Limb (tissue), 2 donors: Measurements from ENCODE around the gene THRAP3.

Experiments
- DNase-seq, 2 donors: peaks; one replicate each; pipeline ENCODE4 v3.0.0-alpha.2; 2016; ENCODE audit errors: extremely low spot score in 2 of 2

THRAP3 gene

DNA sequence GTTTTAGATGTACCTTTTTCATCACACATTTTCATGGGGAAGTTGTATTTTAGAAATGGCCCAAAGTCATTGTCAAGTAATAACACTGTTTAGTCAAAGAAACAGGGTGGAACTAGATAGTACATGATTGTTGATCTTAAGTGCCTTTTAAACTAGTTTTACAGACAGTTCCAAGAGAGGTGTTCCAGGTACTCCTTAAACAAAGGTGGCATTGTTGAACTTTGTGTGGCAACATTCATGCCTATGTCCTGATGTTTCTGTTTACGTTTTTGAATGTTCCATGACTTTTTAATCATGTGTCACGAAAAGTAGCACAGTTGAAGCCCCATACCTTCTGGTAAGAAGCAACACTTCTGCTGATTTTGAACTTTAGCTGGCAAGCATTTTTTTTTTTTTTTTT lies 72.8 kb downstream of the THRAP3 start:
- no peak for DNase-seq

DNA sequence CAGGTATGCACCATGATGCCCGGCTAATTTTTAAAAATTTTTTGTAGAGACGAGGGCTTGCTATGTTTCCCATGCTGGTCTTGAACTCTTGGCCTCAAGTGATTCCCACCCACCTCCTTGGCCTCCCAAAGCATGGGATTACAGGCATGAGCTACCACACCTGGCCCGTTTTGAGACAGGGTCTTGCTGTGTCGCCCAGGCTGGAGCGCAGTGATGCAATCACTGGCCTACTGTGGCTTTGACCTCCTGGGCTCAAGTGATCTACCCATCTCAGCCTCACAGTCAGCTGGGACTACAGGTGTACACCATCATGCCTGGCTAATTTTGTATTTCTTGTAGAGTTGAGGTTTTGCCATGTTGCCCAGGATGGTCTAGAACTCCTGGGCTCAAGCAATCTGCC lies 74.4 kb downstream of the THRAP3 start:
- DNase-seq = no peak

DNA sequence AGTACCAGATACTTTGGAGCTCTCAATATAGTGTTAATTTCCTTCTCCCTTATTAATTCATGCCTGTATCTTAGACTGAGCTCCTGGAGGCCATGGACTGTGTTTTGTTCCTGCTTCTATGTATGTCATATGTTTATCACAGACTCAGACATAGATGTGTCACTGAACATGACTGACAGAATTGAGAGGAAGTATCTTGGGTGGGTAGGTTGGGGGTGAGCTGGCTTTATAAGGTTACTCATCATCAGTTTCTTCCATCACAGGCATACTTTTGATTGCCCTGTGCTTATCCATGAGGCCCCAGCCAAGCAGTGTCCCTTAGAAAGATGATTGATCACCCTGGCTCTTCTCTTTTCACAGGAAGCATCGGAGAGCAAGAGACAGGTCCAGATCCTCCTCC lies 76.3 kb downstream of the THRAP3 start:
- no peak for DNase-seq

DNA sequence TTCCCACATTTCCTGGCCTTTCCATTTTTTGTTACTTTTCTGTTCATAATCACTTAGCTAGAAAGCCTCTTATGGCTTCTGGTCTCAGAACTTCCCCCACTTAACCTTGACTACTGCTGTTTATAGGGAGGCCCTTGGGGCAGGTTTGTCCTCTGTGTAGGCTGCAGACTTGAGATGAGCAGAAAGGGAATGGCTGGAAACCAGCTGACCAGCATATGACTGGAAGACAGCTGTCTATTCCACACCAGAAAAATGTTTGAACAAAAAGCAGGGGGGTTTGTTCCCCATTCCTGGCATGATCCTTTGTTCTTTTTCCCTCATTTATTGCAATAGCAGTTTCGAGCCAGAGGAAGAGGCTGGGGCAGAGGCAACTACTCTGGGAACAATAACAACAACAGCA lies 77.0 kb downstream of the THRAP3 start:
- no peak for DNase-seq

DNA sequence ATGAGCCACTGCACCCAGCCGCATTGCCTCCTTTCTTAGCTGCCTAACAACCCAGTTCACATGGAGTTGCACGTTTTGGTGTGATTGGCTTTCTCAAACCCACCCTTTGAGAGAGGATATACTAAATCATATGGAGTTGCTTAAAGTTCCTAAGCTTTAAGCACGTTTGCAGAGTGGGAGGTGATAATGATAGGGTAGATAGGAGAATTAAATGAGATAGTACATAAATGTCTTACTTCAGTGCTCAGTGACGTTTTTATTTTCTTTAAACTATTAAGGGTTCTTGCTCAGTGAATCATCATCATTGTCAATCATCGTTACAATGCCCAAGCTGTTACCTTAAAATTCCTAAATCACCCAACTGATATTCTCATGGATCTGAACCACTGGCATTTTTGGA lies 79.0 kb downstream of the THRAP3 start:
- no peak for DNase-seq

DNA sequence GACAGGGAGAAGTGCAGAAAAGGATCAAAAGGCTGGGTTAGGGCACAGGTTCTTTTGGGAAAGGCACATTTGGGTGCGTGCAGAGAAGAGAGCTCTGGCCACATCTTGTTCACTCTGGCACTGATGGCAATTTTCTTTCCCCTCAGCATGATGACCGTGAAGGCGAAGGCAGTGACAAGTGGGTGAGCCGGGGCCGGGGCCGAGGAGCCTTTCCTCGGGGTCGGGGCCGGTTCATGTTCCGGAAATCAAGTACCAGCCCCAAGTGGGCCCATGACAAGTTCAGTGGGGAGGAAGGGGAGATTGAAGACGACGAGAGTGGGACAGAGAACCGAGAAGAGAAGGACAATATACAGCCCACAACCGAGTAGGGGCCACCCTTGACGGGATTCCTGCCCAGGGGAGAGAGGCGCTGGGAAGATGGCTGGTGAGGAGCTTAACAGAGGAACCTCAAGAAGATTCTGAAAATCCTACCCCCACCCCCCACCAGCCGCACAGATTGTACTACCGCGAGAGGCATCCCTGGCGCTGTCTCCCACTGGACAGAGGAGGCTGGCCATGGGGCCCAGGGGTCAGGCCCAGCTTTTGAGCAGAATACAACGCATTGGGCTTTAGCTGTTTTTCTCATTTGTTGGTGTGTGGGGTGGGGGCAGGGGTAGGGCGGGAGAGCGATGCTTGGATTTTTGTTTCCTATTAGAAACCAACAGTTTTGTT lies 79.6 kb downstream of the THRAP3 start:
- DNase-seq = no peak

DNA sequence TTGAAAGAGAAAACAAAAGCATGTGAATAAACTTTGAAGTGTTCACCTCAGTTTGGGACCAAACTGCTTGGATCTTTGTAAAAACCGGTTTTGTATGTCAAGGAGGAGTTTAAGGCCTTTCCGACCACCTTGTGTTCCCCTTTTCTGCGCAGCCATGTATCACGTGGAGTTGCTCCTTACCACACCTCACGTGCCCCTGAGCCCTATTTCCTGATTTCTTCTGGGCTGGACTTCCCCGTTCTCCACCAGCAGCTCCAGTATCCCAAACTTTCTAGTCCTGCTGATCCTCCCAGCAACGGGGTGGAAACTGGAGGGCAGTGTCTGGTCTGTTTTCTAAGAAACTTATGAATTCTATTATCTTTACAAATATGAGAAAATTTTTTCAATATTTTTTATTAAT lies 80.3 kb downstream of the THRAP3 start:
- no peak for DNase-seq

DNA sequence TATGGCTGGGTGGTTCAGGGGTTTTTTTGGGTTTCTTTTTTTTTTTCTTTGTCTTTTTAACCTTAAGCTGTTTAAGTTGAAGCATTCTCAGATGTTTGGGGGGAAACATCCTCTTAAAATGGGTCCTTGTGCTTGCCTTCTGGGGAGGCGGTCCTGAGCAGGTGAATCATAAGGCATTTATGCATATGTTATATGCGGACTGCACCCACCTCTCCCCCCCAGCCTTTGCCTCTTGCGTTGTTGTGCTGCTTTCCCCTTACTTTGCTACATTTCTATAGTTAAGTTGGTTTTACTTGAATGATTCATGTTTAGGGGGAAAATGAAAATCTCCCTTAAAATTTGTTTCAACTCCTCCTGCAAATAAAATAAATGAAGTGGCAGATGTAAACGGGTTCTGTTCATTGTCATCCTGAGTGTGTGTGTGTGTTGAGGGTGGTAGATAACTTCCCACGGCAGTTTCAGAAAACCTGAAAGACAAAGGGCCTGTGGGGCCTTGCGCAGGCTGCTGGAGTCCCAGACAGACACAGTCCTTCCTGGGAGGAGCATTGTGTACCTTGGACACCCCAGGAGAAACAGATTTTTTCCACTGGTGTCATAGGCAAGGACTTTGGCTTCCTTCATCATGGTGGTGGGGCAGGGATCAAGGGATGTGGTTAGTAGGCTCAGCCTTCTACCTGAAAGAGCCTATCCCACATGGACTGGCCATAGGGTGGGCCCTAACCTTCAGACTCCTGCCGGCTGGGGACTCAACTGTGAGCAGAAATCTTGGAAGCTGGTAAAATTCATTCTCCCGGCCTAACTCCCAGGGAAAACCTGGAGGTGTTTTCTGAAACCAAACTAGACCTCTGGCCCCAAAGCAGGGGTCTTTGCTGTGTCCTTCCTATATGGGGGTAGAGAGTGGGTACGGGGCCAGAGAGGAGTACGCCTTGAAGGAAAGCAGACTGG lies 81.0 kb downstream of the THRAP3 start:
- DNase-seq = no peak

DNA sequence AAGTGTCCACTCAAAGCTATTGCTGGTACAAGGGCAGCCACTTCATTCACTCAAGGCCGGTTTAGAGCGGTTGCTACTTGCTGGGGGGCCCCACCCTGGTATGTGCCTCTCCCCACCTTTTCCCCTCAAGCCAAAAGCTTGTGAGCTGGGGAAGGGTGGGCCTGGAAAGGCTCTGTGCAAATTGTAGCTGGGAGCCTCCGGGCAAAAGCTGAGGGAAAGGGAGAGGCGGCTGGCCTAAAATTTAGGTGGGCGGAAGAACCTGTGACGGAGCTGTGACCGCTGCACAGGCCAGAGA lies 81.6 kb downstream of the THRAP3 start:
- DNase-seq = no peak

DNA sequence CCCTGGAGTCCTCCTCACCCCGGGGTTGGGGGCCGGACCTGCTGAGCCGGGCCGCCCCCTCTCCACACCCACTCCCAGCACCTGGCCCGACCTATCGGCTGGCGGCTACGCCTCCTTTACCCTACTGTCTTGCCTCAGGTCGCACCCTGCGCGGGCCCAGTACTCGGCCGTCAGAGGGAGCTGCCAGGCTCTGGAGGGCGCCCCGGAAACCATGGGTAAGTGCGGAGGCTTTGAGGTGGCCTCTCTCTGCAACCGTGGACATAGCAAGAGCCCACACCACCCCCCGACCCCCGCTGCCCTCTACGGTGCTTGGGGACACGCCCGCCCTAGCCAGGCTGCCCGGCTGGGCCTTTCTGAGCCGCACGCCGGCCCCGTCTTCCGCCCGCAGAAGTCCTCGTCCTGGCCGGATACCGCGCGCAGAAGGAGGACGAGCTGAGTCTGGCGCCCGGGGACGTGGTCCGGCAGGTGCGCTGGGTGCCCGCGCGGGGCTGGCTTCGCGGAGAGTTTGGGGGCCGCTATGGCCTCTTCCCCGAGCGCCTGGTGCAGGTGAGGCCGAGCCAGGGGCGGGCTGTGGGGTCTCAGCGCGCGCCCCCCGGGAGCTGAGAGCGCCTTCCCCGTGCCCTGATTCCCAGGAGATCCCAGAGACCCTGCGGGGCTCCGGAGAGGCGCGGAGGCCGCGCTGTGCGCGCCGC lies 82.1 kb downstream of the THRAP3 start, which contains the start of gene SH3D21:
SH3D21 (plus strand) TSS at position 159 of the 692 bp plus-strand sequence; CDS start at position 212, 53 bp downstream.
- DNase-seq = peak in 1 of 2 donors; percentile 59

DNA sequence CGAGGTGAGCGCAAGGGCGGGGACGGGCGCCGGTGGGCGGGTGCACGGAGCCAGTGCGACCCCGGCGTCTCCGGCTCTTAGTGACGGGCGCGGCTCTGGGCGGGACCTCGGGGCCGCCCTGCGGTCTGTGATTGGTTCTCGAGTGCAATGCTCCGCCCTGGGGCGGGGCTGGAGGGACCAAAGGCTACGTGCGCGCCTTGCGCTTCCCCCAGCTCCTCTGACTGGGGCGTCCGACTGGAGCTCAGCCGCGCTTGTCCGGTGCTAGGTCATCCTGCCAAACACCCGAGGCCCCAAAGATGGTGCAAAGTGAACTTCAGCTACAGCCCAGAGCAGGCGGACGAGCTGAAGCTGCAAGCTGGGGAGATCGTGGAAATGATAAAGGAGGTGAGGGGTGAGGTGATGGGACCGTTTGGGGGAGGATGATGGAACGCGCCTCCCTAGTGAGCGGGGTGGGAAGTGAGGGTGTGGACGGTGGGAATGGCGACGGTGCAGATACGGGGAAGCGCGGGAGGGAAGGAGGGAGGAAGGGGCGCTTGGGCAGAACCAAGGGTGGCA lies 82.7 kb downstream of the THRAP3 start:
- peak; percentile 94 to 95 for DNase-seq

DNA sequence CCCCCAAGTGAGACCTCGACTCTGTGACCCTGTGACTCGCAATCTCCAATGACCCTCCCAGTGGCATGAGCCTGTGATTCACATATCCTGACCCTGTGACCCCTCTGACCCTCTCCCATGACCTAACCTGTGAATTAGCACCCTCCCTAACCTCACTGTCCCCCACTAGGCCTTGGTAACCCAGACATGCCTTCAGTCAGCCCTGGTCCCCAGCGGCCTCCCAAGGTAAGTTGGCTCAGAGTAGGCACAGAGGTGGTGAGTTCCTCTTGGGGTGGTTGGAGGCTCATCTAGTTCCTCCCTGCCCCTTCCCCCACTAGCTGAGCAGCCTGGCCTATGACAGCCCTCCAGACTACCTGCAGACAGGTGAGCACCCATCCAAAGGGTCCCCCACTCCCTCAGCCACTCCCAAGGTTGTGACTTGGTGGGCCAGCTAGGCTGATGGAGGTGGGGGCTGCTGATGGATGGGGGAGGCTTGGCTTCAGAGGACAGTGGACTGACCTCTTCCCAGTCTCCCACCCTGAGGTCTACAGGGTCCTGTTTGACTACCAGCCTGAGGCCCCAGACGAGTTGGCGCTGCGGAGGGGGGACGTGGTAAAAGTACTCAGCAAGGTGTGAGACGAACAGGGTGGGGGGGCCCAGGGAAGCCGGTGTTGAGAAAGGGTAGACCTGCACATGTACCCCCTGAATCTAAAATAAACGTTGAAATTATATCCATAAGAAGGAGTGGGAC lies 83.5 kb downstream of the THRAP3 start:
- DNase-seq = no peak

DNA sequence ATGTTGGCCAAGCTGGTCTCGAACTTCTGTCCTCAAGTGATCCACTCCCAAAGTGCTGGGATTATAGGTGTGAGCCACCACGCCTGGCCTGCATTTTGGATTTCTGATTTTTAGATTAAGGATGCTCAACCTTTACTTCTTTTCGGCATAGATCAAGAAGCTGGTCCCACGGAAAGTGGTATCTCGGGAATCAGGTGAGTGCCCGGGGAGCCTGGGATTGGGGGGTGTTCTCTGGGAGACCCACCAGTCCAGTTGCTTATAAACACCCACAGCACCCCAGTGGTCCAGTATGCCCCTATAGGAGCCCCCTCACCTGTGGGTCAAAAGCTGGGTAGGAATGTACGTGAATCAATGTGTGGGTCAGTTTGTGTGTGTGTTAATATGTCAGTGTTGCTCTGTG lies 85.2 kb downstream of the THRAP3 start:
- DNase-seq = no peak

DNA sequence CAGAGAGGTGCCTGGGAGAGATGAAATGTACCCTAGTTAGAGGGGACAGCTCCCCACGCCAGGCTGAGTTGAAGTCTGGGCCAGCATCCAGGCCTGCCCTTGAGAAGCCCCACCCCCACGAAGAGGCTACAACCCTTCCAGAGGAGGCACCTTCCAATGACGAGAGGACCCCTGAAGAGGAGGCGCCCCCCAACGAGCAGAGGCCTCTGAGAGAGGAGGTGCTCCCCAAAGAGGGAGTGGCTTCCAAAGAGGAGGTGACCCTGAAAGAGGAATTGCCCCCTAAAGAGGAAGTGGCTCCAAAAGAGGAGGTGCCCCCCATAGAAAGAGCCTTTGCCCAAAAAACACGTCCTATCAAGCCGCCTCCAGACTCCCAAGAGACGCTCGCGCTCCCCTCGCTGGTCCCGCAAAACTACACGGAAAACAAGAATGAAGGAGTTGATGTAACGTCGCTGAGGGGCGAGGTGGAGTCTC lies 96.1 kb downstream of the THRAP3 start:
- DNase-seq = no peak

DNA sequence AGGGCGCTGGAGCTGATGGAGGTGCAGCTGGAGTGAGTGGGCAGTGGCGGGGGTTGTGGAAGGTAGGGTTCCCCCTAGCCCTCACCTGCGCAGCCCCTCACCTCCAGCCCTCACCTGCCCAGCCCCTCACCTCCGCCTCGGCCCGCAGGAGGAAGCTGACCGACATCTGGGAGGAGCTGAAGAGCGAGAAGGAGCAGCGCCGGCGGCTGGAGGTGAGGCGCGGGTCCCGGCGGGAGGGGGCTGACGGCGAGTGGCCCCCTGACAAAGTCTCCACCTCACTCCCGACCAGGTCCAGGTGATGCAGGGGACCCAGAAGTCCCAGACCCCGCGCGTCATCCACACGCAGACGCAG lies 96.5 kb downstream of the THRAP3 start:
- DNase-seq = no peak

DNA sequence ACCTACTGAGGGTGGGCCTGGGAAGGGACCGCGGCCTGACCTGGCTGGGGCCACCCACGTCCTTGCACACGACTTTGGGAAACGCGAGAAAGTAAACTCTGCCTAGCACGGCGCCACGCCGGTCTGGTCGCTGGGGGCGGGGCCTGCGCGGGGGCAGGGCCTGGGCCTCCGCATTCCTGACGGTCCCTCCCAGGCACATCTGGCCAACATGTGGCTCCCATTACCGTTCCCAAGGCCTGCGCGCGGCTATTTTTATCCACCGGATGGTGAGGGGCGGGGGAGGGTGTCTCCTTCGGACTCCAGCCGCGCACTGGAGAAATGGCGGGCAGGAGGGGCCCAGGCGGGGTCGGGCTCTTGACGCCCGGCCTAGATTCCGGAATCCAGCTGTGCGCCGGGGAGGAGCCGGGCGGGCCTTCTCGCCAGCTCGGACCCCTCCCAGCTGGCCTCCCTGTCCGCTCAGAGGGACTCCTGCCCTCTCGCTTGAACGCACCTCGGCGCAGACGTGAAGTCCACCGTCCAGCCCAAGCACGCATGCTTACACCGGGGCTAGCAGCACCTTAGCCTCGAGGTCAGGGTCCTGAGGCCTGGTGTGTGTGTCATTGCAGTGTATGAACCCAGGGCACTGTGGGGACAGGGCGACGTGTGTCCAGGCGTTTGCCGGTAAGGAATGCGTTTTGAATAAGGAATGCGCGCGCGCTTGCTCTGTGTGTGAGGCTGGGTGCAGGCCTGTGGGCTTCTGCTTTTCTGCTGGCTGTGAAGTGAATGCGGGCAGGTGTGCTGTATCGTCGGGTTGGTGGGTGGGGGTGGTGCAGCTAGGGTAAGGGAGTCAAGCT lies 97.1 kb downstream of the THRAP3 start:
- peak; percentile 93 for DNase-seq

DNA sequence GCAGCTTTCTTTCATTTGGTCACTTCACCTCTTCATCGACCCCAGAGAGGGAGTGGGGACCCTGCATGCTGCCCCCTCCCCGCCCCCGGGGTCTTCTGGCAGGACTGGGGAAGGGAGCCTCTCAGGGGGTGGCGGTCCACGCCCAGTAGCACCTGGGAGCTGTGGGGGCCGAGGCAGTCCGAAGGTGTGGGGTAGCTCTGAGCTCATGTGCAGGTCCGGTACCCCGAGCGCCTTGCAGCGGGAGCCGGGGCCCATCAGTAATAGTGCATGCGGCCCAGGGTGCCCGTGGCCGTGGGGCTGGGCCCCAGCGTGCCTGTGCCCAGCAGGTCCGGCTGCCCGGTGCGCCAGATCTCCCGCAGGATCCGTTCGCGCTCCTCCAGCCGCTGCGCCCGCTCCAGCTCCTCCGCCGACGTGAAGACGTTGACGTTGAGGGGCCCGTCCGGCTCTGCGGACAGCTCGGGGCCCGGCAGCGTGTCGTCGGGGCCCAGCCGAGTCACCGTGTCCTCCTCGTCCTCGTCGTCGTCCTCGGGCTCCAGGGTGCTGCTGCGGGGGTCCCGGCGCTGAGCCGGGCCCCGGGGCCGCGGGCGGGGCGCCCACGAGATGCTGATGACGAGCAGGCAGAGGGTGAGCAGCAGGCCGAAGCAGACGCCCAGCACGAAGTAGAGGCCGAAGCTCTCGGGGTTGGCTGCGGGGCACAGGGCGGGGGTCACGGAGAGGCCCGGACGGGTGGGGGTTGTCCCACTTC lies 98.0 kb downstream of the THRAP3 start:
- DNase-seq = peak in 1 of 2 donors; percentile 56

DNA sequence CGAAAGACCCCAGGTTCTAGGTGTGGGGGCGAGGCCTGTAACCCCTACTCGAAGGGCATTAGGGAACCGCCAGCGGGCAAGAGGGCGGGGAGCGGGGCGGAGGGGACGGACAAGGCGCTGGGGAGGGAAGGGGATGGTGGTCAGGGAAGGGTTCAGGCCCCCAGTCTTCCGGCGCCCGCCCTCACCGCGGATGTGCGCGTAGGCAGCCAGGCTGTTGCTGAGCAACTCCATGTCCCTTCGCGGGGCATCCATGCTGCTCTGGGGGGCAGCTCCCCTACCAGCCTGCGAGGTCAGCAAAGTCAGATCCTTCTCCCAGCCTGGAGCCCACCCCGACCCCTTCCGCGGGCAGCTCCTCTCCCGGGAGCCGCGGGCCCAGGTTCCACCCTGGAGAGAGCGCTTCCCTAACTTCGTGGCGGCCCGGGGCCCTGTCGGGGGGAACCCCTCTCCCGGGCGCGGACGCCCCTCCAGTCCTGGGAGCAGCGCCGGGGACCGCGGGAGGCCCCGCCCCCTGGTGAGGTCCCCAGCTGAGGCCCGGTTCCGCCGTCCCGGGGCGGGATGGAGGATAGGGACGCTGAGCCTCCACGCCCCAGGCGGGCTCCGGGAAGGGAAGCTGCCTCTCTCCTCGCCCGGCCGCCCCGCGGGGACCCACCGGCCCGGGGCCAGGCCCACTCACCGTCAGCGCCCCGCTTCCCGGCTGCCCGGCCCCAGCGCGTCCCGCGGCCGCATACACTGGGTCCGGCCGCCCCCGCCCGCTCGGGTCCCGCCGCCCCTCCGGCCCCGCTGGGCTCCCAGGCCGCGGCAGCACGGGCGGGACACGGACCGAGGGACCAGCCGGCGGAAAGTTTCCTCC lies 98.8 kb downstream of the THRAP3 start:
- DNase-seq = peak; percentile 25 to 78
